HEK293T (cell line): ENCODE results near the gene SLC2A11.

Experiments used
- BHLHE40 ChIP-seq: fragments of 450-650 bp; IDR thresholded peaks from 2 replicates; pipeline ENCODE4 v1.6.1; 2016; ENCODE audit warnings: mild to moderate bottlenecking, moderate library complexity, borderline replicate concordance
- CTBP1 ChIP-seq: fragments of 450-650 bp; IDR thresholded peaks from 2 replicates; pipeline ENCODE4 v1.6.1; 2016; ENCODE audit warnings: borderline replicate concordance
- FOXA1 ChIP-seq: fragments of 450-650 bp; IDR thresholded peaks from 2 replicates; pipeline ENCODE4 v1.6.1; 2016; ENCODE audit warnings: mild to moderate bottlenecking
- FOXM1 ChIP-seq: fragments of 450-650 bp; IDR thresholded peaks from 2 replicates; pipeline ENCODE4 v1.6.1; 2017; ENCODE audit warnings: mild to moderate bottlenecking, borderline replicate concordance
- HDGF ChIP-seq: fragments of 450-650 bp; IDR thresholded peaks from 2 replicates; pipeline ENCODE4 v1.6.1; 2017; ENCODE audit warnings: antibody characterized with exemption, borderline replicate concordance
- LEF1 ChIP-seq: fragments of 450-650 bp; IDR thresholded peaks from 2 replicates; pipeline ENCODE4 v1.6.1; 2017; ENCODE audit warnings: mild to moderate bottlenecking, borderline replicate concordance
- NFRKB ChIP-seq: fragments of 450-650 bp; IDR thresholded peaks from 2 replicates; pipeline ENCODE4 v1.6.1; 2016; ENCODE audit warnings: mild to moderate bottlenecking, moderate library complexity
- SP1 ChIP-seq: fragments of 450-650 bp; IDR thresholded peaks from 2 replicates; pipeline ENCODE4 v1.6.1; 2017
- SUZ12 ChIP-seq: fragments of 450-650 bp; IDR thresholded peaks from 2 replicates; pipeline ENCODE4 v1.6.1; 2016; ENCODE audit warnings: mild to moderate bottlenecking

DNA sequence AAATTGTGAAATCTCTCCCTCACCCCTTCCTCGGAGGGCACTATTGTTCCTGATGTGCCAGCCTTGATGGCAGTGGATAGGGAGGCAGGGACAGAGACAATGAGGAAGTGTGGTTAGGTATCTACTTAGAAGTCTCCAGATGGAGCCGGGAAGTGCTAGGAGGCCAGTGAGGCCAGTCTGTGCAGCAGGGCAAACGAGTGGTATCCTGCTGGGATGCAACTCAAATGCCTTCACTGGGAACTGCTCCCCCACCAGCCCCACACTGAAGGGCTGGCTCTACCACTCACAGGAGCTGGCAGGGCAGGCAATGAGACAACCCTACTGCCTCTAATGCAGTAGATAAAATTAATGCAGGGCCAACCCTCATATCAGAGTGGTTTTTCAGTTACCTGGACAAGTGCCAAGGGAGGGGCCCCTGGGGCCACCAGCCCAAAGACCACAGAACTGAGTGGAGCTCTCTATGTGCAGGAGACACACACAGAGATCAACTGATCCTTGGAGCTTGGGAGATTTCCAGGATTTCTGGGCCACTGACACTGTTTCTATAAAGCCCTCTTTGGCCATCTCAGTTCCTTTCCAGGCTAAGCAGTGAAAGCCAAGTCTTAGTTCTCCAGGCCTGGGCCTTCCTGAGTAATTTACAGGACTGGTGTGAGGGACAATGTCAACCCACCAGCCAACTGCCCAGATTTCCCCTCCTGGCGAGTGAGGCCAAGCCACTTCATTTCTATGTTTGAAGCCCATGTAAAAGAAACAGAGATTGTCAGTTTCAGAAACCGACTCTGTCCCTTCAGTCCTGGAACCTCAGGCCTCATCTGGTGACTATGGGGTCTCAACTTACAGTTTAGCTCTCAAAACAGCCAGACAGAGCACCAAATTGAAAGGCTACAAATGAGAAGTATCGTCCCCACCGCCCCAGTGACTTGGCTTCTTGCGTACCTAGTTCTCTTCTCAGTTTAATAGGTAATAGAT, 40.6 kb downstream of the SLC2A11 start:
- no peak for TF ChIP-seq BHLHE40
- no peak for TF ChIP-seq HDGF
- no peak for TF ChIP-seq LEF1
- TF ChIP-seq FOXM1 = no peak
- no peak for TF ChIP-seq FOXA1
- TF ChIP-seq SUZ12 = no peak
- no peak for TF ChIP-seq SP1
- TF ChIP-seq NFRKB = no peak
- no peak for TF ChIP-seq CTBP1
